Endodermal cell (in vitro differentiated cells): ENCODE data around the gene MYO1H. TPM values are rescaled to one million over a fixed set of nuclear protein-coding genes. Genes with fewer than 3 reads are reported as not detected.

Experiments
- DNase-seq: peaks from one replicate; pipeline ENCODE4 v3.0.0-alpha.2; 2017
- H3K27ac ChIP-seq: 2 replicates; pipeline ENCODE4 v1.5.1; 2013; ENCODE audit warnings: mild to moderate bottlenecking, low read depth, low read length, moderate library complexity
- H3K27me3 ChIP-seq: 2 replicates; pipeline ENCODE4 v1.6.1; 2013; ENCODE audit warnings: mild to moderate bottlenecking, low read length, moderate library complexity; ENCODE audit not compliant: insufficient read depth, control insufficient read depth, poor library complexity, severe bottlenecking
- H3K36me3 ChIP-seq: 2 replicates; pipeline ENCODE4 v1.7.0; 2013; ENCODE audit warnings: mild to moderate bottlenecking, low read length, moderate library complexity; ENCODE audit not compliant: control insufficient read depth, insufficient read depth
- H3K4me1 ChIP-seq: one replicate; pipeline ENCODE4 v1.7.0; 2013; ENCODE audit warnings: low read length; ENCODE audit not compliant: control insufficient read depth, insufficient read depth
- H3K4me3 ChIP-seq: 2 replicates; pipeline ENCODE4 v1.5.1; 2013; ENCODE audit warnings: mild to moderate bottlenecking, low read length, moderate library complexity
- H3K9ac ChIP-seq: 2 replicates; pipeline ENCODE4 v1.6.1; 2013; ENCODE audit warnings: mild to moderate bottlenecking, low read length, moderate library complexity; ENCODE audit not compliant: poor library complexity, severe bottlenecking; ENCODE audit errors: extremely low read depth
- H3K9me3 ChIP-seq: 2 replicates; pipeline ENCODE4 v1.6.1; 2013; ENCODE audit warnings: mild to moderate bottlenecking, low read length, moderate library complexity; ENCODE audit not compliant: control insufficient read depth
- H3K27ac Mint-ChIP-seq: 2 replicates; pipeline ENCODE4 v1.8.0; 2020; ENCODE audit warnings: mixed read lengths
- H3K27me3 Mint-ChIP-seq: 2 replicates; pipeline ENCODE4 v1.8.0; 2021; ENCODE audit warnings: mild to moderate bottlenecking, mixed read lengths; ENCODE audit not compliant: insufficient read depth
- H3K36me3 Mint-ChIP-seq: 2 replicates; pipeline ENCODE4 v1.8.0; 2020; ENCODE audit warnings: low read depth, mixed read lengths
- H3K4me1 Mint-ChIP-seq: 2 replicates; pipeline ENCODE4 v1.8.0; 2020; ENCODE audit warnings: mixed read lengths
- H3K4me3 Mint-ChIP-seq: 2 replicates; pipeline ENCODE4 v1.8.0; 2020; ENCODE audit warnings: mild to moderate bottlenecking, moderate library complexity, mixed read lengths
- H3K9me3 Mint-ChIP-seq: 2 replicates; pipeline ENCODE4 v1.8.0; 2020; ENCODE audit warnings: mild to moderate bottlenecking, mixed read lengths
- WGBS, 2 experiments: methylation state at CpG; one replicate each; pipeline versions ENCODE4 v1.1.5 to v1.1.7; 2013; ENCODE audit warnings: missing lambda C conversion rate in 2 of 2, mixed read lengths in 1 of 2; ENCODE audit not compliant: insufficient coverage in 1 of 2, insufficient read length in 1 of 2; 5-methylcytosine and 5-hydroxymethylcytosine counted together
- total RNA-seq, 2 donors: library from RNA; stranded (reverse); fragmentation: NEBNext Ultra II Directional in 1 of 2; extraction: Animal tissue kit (Norgen Biotek cat#: 25700) in 1 of 2; gene quantifications; 2 replicates in 1 of 2; 3 replicates in 1 of 2; pipeline ENCODE4 v1.2.1, GENCODE V29; 2021
- TF ChIP-seq, protein P1 (sequence below): fragments of 200-600 bp; sonication (generic); conservative IDR thresholded peaks from 2 replicates; pipeline ENCODE4 v1.5.0; 2021; ENCODE audit warnings: antibody characterized with exemption, mild to moderate bottlenecking

MYO1H gene
- total RNA-seq, 2 donors from 2014 or later = not detected

GRCh38 chr12:109434582-109434981 lies 86.9 kb downstream of the MYO1H start:
- H3K36me3 ChIP-seq = no peaks in the 10 kb centered on the region
- H3K36me3 Mint-ChIP-seq = peaks cover 5% of the 10 kb centered on the region
- no peaks in the 10 kb centered on the region for H3K27me3 Mint-ChIP-seq
- peaks cover 18% of the 10 kb centered on the region for H3K4me1 Mint-ChIP-seq
- H3K4me3 ChIP-seq = no peak overlapping the region
- H3K27ac Mint-ChIP-seq = peak overlapping the region; percentile 69
- H3K4me1 ChIP-seq = no peaks in the 10 kb centered on the region
- no peaks in the 10 kb centered on the region for H3K27me3 ChIP-seq
- no peak overlapping the region for H3K27ac ChIP-seq
- no peak overlapping the region for H3K4me3 Mint-ChIP-seq
- no peaks in the 10 kb centered on the region for H3K9me3 ChIP-seq
- TF ChIP-seq, protein P1, sequence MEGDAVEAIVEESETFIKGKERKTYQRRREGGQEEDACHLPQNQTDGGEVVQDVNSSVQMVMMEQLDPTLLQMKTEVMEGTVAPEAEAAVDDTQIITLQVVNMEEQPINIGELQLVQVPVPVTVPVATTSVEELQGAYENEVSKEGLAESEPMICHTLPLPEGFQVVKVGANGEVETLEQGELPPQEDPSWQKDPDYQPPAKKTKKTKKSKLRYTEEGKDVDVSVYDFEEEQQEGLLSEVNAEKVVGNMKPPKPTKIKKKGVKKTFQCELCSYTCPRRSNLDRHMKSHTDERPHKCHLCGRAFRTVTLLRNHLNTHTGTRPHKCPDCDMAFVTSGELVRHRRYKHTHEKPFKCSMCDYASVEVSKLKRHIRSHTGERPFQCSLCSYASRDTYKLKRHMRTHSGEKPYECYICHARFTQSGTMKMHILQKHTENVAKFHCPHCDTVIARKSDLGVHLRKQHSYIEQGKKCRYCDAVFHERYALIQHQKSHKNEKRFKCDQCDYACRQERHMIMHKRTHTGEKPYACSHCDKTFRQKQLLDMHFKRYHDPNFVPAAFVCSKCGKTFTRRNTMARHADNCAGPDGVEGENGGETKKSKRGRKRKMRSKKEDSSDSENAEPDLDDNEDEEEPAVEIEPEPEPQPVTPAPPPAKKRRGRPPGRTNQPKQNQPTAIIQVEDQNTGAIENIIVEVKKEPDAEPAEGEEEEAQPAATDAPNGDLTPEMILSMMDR = no peak
- 86 to 97% methylated on average over 4 to 7 of the region's 7 CpGs for WGBS, 2 experiments
- H3K9me3 Mint-ChIP-seq = peaks cover 6% of the 10 kb centered on the region
- H3K9ac ChIP-seq = no peak overlapping the region
- no peak for DNase-seq

DNA sequence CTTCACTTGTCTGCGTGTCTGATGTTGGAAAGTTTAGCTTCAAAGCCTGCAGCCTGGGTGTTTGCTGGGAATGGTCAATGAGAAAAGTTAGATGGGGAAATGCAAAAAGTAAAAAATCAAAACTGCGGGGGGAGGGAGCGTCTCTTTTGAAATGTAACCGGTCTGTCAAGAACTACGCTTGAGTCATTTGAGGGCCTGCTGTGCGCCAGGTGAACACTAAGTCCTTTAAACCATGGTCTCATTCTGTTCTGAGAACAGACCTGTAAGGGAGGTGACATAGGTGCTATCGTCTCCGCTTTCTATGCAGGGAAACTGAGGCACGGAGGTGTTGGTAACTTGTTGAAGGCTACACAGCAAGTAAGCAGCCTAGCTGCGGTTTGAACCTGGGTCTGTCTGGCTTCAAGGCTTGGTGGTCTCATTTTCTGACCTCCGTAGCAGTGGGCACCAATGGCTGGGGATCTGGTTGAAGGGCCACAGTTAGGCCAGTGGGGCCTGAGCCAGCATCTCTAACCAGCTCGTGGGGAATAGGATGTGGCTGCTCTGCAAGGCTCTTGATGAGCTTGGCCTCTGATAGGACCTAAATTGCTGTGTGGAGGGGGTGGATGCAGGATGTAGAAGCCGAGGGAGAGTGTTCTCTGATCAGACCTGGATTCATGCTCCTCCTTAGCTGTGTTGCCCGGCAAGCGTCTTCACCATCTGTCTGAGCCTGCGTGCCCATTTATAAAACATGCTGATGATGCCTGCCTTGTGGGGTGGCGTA lies 87.9 kb downstream of the MYO1H start:
- Mint-ChIP-seq H3K27ac (peak overlapping the region; percentile 41), H3K4me3 (no peak overlapping the region)

DNA sequence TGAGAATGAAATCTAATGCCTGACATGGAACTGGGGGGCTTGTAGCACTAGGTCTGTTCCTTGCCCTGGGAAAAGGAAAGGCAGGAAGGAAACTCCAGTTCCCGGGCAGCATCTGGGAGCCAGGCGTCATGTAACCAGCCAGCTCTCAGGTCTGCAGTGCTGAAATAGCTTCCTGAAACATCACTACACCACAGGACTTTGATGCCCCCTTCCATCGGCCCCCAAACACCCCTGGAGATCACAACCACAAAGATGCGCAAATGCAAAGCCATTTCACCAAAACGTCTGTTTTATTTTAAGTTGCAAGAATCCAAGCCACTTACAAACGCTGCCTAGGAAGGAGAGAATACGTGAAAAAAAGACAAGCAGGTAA lies 88.5 kb downstream of the MYO1H start:
- Mint-ChIP-seq H3K4me3 (no peak overlapping the region), H3K27me3 (no peaks in the 10 kb centered on the region), H3K27ac (peak overlapping the region; percentile 41), H3K9me3 (no peaks in the 10 kb centered on the region), H3K36me3 (peaks cover 5% of the 10 kb centered on the region), H3K4me1 (peaks cover 18% of the 10 kb centered on the region)
- H3K36me3 ChIP-seq = no peaks in the 10 kb centered on the region
- peak; percentile 80 for DNase-seq
- H3K27ac ChIP-seq = no peak overlapping the region
- H3K27me3 ChIP-seq = no peaks in the 10 kb centered on the region
- no peaks in the 10 kb centered on the region for H3K9me3 ChIP-seq
- no peak overlapping the region for H3K9ac ChIP-seq
- no peak overlapping the region for H3K4me3 ChIP-seq
- TF ChIP-seq, protein P1 = no peak
- H3K4me1 ChIP-seq = no peaks in the 10 kb centered on the region
- WGBS, 2 experiments = 48 to 64% methylated on average over 4 to 7 of the region's 7 CpGs

More for the DNA sequence above, 87.9 kb downstream of the MYO1H start:
- Mint-ChIP-seq H3K27me3 (no peaks in the 10 kb centered on the region), H3K36me3 (peaks cover 5% of the 10 kb centered on the region), H3K9me3 (no peaks in the 10 kb centered on the region), H3K4me1 (peaks cover 18% of the 10 kb centered on the region)
- H3K27ac ChIP-seq = no peak overlapping the region
- peak; percentile 68 for DNase-seq
- no peaks in the 10 kb centered on the region for H3K4me1 ChIP-seq
- WGBS, 2 experiments = 80 to 87% methylated on average over 12 to 17 of the region's 17 CpGs
- TF ChIP-seq, protein P1 = no peak
- H3K9me3 ChIP-seq = no peaks in the 10 kb centered on the region
- no peak overlapping the region for H3K9ac ChIP-seq
- H3K27me3 ChIP-seq = no peaks in the 10 kb centered on the region
- H3K36me3 ChIP-seq = no peaks in the 10 kb centered on the region
- no peak overlapping the region for H3K4me3 ChIP-seq
